GM21423 (cell line): Measurements from ENCODE around the gene ATRNL1.

Experiments
- ATAC-seq: cut with Tn5 transposase; IDR thresholded peaks from one replicate; pipeline ENCODE4 v1.9.1; 2021; ENCODE audit warnings: mild to moderate bottlenecking, moderate library complexity; ENCODE audit not compliant: unreplicated experiment

Gene ATRNL1

GRCh38 chr10:115939101-115939854, 846.1 kb downstream of the ATRNL1 start:
- ATAC-seq = no peak

GRCh38 chr10:115941361-115941771, 848.2 kb downstream of the ATRNL1 start:
- ATAC-seq = no peak

DNA sequence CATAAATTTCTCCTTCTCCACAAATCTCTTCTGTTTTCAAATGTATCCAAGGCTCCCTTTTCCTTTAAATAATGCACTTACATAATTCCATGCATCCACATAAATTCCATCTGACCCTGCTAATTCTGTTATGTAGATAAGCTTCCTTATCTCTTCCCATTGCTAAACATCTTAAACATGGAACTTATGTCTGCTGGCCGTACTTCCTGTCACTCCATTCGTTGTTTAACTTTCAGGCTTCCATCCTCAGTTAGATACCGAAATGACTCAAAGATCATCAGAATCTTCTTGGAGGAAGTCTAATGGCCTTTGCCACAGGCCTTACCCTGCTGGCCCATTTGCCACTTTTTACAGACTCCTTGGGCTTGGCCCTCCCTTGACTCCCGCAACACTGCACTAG, 848.9 kb downstream of the ATRNL1 start:
- ATAC-seq = no peak

DNA sequence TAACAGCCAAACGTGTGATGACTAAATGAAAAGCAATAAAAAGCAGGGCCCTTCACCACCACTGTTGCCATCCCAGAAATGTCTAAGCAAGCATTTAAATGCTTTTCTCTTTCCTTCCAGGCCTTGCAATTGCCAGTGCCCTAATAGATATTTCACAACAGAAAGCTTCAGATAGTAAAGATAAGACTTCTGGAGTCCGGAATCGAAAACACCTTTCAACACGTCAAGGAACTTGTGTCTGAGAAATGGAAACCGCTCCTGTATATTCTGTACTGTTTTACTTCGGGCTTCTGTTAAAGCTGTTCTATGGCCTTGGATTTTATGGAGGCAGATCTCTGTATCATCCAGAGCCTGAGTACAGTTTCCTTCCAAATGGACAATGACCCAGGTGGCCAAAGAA, 851.4 kb downstream of the ATRNL1 start:
- no peak for ATAC-seq

GRCh38 chr10:115945701-115946445, 852.7 kb downstream of the ATRNL1 start:
- ATAC-seq = no peak

DNA sequence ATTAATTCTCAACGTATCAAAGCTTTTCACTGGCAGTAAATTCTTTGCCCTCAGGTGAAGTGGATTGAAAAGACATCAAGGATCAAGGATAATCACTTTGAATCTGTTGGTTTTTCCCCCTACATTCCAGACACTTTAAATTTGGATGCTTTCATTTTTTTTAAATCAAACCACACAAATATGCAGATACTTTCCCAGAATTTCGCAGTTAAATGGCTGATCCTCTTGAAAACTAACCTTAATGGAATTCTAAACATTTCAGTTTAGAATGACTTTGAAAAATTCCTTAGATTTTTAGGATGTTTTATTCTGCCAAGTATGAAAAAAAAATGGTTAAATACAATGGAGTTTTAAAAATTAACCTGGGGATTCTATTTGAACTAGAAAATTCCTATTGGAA, 853.9 kb downstream of the ATRNL1 start:
- no peak for ATAC-seq

GRCh38 chr10:115948465-115948864, 855.3 kb downstream of the ATRNL1 start:
- ATAC-seq = no peak

- ATAC-seq = no peak
Observed at GRCh38 chr10:115949282-115949844, 856.2 kb downstream of the ATRNL1 start.

DNA sequence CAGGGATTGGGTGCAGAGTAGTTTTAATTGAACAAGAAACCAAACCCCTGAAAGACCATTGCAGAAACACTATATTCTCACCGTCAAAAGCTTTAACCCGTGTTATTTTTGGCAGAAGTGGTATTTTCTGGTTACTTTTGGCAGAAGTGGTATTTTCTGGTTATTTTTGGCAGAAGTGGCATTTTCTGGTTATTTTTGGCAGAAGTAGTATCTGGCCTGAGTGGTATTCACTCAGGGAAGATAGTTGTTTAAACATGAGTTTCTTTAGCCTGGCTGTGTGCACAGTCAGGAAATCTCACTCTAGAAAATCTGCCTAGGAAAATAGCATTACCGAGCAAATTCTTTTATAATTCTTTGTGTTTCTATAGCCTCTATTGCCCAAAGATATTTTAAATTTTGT, 857.2 kb downstream of the ATRNL1 start:
- no peak for ATAC-seq

DNA sequence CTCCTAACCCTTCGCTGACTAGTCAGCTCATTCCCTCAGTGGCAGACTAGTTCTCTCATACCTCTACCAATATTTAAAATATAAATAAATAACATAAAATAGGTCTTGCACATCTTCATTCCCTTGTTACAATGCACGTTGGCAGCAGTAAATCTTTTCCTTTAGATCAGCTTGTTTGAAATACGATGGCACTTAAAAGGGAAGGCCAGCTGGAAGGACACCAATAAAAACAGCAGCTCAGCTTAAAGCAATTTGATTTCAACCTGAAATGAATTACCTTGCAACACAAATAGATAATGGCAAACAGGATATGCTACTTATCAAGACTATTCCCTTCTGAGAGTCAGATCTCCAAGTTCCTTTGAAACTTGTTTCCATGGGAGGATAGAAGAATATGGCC, 858.1 kb downstream of the ATRNL1 start:
- no peak for ATAC-seq

GRCh38 chr10:115953281-115953680, 860.1 kb downstream of the ATRNL1 start:
- ATAC-seq = no peak

DNA sequence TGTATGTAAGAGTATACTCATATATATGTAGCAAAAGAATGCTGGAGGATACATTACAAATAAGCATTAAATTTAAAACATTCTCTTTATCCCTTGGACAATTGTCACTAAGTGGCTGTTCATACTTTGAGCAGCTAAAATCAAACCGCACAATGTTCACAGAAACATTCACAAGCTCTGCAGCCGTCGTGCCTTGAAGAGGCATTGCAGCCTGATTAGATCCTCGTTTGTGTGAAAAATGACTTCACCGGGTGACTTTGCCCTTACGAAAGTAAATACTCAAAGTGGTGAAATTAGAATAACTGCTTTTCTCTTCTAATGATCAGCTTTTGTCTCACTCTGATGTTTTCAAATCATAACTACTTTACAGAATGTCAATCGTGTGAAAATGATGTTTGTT, 860.8 kb downstream of the ATRNL1 start:
- no peak for ATAC-seq

DNA sequence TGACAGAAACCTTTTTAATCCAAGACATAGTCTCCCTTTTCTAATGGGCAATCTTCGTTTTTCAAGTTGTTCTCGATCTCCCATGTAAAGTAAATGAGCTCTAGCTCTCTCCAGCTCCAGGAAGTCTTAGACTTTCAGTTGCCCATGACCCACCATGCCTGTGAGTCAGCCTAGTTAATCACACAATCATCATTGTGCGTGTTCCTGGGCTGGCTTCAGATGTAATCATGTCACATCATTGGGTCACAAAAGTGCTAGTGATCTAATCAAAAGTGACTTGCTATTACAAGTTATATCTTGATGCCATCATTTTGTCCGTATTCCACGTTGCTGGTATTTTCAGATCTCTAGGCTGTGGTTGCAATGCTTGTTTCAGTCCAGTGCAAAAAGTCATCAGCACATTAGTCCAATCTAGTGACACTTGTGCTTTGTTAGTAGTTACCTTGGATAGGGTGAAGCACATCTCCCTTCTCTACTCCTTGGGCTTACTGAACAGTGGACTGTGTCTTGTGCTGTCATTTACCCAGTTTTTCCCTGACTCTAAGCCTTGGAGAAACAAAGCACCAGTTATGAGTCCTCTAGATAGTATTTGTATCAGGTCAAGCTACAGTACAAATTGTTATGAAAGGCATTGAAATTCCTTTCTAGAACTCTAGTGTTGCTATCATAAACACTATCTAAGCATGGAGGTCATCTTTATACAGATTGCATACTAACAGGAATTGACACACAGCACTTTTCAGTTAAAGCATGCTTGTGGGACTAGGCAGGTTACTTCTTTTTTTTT, 863.3 kb downstream of the ATRNL1 start:
- no peak for ATAC-seq

DNA sequence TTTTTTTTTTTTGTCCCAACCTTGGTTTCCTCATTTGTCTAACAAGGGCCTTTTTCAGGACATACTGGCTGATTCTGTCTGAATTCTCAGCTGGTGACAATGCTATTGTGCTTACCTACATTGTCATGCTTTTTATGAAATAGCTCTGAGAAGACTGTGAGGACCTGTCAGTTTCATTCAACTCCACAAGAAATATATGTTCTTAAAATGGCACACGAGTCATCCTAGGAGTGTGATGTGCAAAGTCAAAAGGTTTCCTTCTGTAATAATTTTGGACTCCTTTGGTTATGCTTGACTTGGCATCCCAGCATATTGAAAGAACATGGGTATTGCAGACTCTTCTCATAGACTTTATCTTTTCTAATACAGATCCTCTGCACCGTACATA, 863.8 kb downstream of the ATRNL1 start:
- no peak for ATAC-seq

DNA sequence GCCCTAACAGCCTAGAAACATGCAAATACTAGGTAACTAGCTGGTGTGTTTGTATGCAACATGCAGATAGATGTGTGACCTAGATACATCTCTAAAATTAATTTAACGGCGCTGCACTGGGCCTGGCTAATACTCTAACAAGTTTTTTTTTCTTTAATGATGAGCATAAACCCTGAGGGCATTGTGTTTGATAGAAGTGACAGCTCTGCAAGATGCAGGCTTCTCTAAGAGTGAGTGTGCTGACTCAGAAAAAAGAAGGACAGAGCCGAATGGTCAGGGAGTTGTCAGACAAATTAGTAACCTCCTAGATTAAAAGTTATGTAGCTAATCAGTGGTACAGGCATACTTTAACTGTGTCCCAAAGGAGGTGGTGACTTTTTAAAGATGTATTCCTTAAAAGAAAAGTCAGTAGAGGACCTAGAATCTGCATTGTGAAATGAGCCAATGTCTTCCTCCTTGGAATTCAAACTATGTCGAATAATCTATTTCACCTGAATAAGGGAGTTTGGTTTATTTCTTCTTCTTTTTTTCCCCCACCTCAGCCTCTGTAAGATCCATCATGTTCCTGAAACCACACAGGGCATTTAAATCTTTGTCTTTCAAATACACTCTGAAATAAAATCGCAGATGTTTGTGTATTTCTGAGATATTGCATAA, 864.7 kb downstream of the ATRNL1 start:
- ATAC-seq = no peak

DNA sequence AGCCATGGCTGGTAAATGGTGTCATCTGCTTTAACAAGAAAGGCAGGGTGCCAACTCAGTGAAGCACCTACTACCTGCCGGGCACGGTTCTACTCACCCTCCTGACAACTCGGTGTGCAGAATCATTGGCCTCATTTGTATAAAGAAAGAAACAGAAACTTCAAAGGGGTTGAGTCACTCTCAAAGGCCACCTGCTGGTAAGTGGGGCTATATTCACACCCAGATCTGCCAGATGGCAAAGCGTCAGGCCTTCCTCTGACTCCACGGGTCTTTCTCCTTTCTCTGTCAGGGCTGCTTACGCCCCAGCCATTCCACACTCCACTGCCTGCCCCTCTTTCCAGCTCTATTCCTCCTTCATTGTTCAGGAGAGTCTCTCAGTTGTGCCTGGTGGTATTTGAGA, 870.7 kb downstream of the ATRNL1 start:
- no peak for ATAC-seq

DNA sequence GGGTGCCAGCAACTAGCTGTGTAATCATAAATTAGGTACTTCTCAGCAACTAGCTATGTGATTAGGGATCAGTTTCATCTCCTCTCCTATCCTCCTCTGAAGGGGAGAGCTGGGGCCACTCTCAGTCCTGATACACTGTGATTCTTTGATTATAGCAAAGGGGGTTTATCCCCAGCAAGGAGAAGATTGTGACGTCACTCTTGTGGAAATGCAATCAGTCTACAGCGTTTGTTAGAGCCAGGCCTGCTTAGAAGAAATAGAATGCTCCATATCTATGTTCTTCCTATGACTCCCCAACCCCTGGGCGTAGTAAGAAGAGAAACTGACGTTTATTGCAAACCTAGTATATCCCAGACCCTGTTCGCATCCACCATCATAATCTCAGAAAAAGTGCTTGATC, 871.7 kb downstream of the ATRNL1 start:
- no peak for ATAC-seq

DNA sequence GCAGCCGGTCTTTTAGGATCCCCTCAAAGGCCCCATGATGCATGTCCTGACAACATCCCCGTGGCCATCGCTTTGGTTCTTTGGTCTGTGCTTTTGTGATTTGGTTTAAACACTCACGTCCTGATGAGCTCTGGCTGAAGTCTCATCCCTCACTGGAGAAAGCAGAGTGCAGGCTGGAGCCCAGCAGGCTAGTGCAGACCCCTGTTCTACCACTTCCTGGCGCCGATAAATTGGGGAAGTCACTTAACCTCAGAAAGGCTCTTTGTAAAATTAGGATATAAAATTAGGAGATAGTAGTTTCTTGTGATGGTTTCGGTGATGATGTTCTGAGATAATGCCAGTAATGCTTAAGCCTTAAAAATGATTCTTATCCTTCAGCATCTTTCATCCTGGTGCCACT, 872.2 kb downstream of the ATRNL1 start:
- ATAC-seq = no peak

DNA sequence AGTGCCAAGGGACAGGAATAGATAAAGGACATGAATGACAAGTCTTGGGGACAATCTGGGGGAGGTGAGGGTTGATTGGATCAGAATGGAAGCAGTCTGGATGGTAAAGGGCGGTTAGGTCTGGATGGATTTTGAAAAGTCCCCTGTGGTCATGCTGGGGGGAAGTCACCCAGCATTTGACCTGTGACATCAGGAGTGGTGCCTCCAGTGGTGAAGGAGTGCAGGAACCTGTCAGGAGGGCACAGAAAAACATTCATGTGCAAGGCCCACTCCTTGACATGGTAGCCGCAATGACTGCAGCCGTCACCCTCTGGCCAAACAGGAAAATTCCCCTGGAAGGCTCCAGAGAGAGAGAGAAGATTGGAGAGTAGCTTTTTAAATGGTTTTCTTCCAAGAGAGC, 875.1 kb downstream of the ATRNL1 start:
- no peak for ATAC-seq

DNA sequence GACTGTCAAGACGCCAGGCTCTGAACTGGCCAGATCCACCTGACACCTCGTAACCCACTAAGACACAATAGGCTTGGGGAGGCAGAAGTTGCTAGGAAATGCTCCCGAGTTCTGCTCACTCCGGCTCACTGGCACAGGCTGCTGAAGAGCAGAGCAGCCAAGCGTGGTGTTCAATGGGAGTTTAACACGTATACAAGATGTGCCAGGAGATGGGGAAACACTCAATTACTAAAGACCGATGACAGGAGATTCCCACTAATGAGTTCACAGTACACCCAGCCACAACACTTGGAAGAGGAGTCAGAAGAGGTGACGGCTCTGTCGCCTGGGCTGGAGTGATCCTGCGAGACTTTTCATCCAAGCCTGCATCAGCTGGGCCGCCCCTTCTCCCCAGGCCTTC, 876.4 kb downstream of the ATRNL1 start:
- no peak for ATAC-seq

GRCh38 chr10:115971921-115972320, 878.8 kb downstream of the ATRNL1 start:
- ATAC-seq = no peak
